Measurements from ENCODE around the gene WIPF1.

WIPF1 gene

GRCh38 chr2:174511580-174512260 lies 85.9 kb downstream of the WIPF1 start:
- ATAC-seq (ENCODE audit: low read depth) (no peak), DNase-seq (ENCODE audit: low spot score in 2 of 2) (no peak)
- Mint-ChIP-seq H3K27me3 (no peaks in the 10 kb centered on the region), H3K9me3 (peaks cover 10% of the 10 kb centered on the region), H3K4me1 (peaks cover 6% of the 10 kb centered on the region), H3K36me3 (peaks cover 15% of the 10 kb centered on the region), H3K27ac (no peak overlapping the region), H3K4me3 (no peak overlapping the region)

- peaks cover 10% of the 10 kb centered on the region for H3K9me3 Mint-ChIP-seq
- H3K36me3 Mint-ChIP-seq, result peaks cover 15% of the 10 kb centered on the region
- no peak overlapping the region for H3K4me3 Mint-ChIP-seq
- H3K27me3 Mint-ChIP-seq, result no peaks in the 10 kb centered on the region
- peaks cover 2% of the 10 kb centered on the region for H3K4me1 Mint-ChIP-seq
- no peak overlapping the region for H3K27ac Mint-ChIP-seq
- DNase-seq (ENCODE audit: low spot score in 2 of 2) (no peak), ATAC-seq (ENCODE audit: low read depth) (no peak)
Observed at GRCh38 chr2:174510583-174511189, 86.9 kb downstream of the WIPF1 start.

Data from memory B cell (primary cell).